IMR-90 (cell line): Measurements from ENCODE around the gene SFXN2.

Source experiments
- CTCF ChIP-seq: conservative IDR thresholded peaks from 2 replicates; pipeline ENCODE4 v1.5.1; 2012; ENCODE audit warnings: mild to moderate bottlenecking, low read depth, low read length, improper control_type of control experiment
- ELK1 ChIP-seq: fragments of 150-350 bp; IDR thresholded peaks from 2 replicates; pipeline ENCODE4 v1.6.1; 2016; ENCODE audit warnings: low read depth, mild to moderate bottlenecking, low read length, moderate library complexity, borderline replicate concordance

GRCh38 chr10:102780527-102780808, 66.0 kb downstream of the SFXN2 start:
- TF ChIP-seq CTCF = no peak
- TF ChIP-seq ELK1 = no peak
